Lower lobe of right lung (tissue), 2 donors: ENCODE measurements around the gene CCDC8. TPM values are rescaled to one million over a fixed set of nuclear protein-coding genes. Genes with fewer than 3 reads are reported as not detected.
A peak's percentile ranks its signal among the peaks of the same experiment; 100 is the strongest.

Experiments
- ATAC-seq, 2 donors: fragments of 200-7000 bp; cut with Tn5 transposase; one replicate each; pipeline ENCODE4 v1.9.1; 2020 to 2022; ENCODE audit warnings: mild to moderate bottlenecking in 2 of 2, moderate library complexity in 2 of 2
- DNase-seq: peaks from one replicate; pipeline ENCODE4 v3.0.0-alpha.2; 2020
- H3K27ac ChIP-seq: fragments of 200-600 bp; one replicate; pipeline ENCODE4 v1.8.0; 2022
- H3K27me3 ChIP-seq: fragments of 200-600 bp; one replicate; pipeline ENCODE4 v1.8.0; 2022; ENCODE audit warnings: low read depth
- H3K36me3 ChIP-seq: fragments of 200-600 bp; one replicate; pipeline ENCODE4 v1.8.0; 2022; ENCODE audit warnings: mild to moderate bottlenecking
- H3K4me1 ChIP-seq: fragments of 200-600 bp; one replicate; pipeline ENCODE4 v1.8.0; 2022
- H3K4me3 ChIP-seq: fragments of 200-600 bp; one replicate; pipeline ENCODE4 v1.8.0; 2022; ENCODE audit warnings: mild to moderate bottlenecking
- H3K9me3 ChIP-seq: fragments of 200-600 bp; one replicate; pipeline ENCODE4 v1.8.0; 2022
- CTCF ChIP-seq: fragments of 200-600 bp; IDR thresholded peaks from one replicate; pipeline ENCODE4 v1.8.0; 2022; ENCODE audit warnings: antibody characterized with exemption, mild to moderate bottlenecking
- intact Hi-C: fragments of 100-400 bp; cut with DNase I; formaldehyde crosslinking; loops from one replicate; pipeline ENCODE4 v1.11.0; 2022
- total RNA-seq: library from RNA; stranded (reverse); fragmentation: NEBNext Ultra II Directional; extraction: Animal tissue kit (Norgen Biotek cat#: 25700); gene quantifications from one replicate; pipeline ENCODE4 v1.2.1, GENCODE V29; 2021
- donor health status: DM: no; HTN: yes; CAD: no; lungs with severe emphysema.

The CCDC8 gene
- total RNA-seq, 1 donor from 2014 or later: 9.1 TPM

GRCh38 chr19:46386151-46386550 lies 27.2 kb downstream of the CCDC8 start:
- Histone ChIP-seq H3K9me3 (no peaks in the 10 kb centered on the region), H3K27me3 (no peaks in the 10 kb centered on the region), H3K36me3 (peaks cover 95% of the 10 kb centered on the region), H3K27ac (no peak overlapping the region), H3K4me1 (no peaks in the 10 kb centered on the region), H3K4me3 (no peak overlapping the region)
- no peak for TF ChIP-seq CTCF
- DNase-seq (peak; percentile 28), ATAC-seq (no peak)
- intact Hi-C loops: no loop called here

GRCh38 chr19:46385636-46386035 lies 27.7 kb downstream of the CCDC8 start:
- peak; percentile 30 for DNase-seq
- peaks cover 93% of the 10 kb centered on the region for H3K36me3 ChIP-seq

GRCh38 chr19:46384396-46384795 lies 29.0 kb downstream of the CCDC8 start:
- H3K27me3 ChIP-seq: no peaks in the 10 kb centered on the region
- no peaks in the 10 kb centered on the region for H3K9me3 ChIP-seq
- ATAC-seq (no peak), DNase-seq (peak; percentile 21)
- H3K4me3 ChIP-seq: no peak overlapping the region
- intact Hi-C loops: no loop called here
- H3K36me3 ChIP-seq: peaks cover 93% of the 10 kb centered on the region
- TF ChIP-seq CTCF: no peak
- no peaks in the 10 kb centered on the region for H3K4me1 ChIP-seq
- H3K27ac ChIP-seq: no peak overlapping the region

More at GRCh38 chr19:46385636-46386035, 27.7 kb downstream of the CCDC8 start:
- Histone ChIP-seq H3K4me1 (no peaks in the 10 kb centered on the region), H3K4me3 (no peak overlapping the region), H3K27ac (no peak overlapping the region), H3K27me3 (no peaks in the 10 kb centered on the region), H3K9me3 (no peaks in the 10 kb centered on the region)
- no peak for TF ChIP-seq CTCF
- ATAC-seq: no peak
- intact Hi-C loops: no loop called here

GRCh38 chr19:46383846-46384245 lies 29.5 kb downstream of the CCDC8 start:
- Histone ChIP-seq H3K27ac (no peak overlapping the region), H3K4me1 (no peaks in the 10 kb centered on the region), H3K36me3 (peaks cover 95% of the 10 kb centered on the region), H3K4me3 (no peak overlapping the region), H3K27me3 (no peaks in the 10 kb centered on the region), H3K9me3 (no peaks in the 10 kb centered on the region)
- no peak for TF ChIP-seq CTCF
- peak; percentile 18 for DNase-seq
- intact Hi-C loops: no loop called here
- no peak for ATAC-seq

- intact Hi-C loops: no loop called here
- H3K36me3 ChIP-seq: peaks cover 94% of the 10 kb centered on the region
- ATAC-seq: peak; percentile 9 to 18
These were observed 30.1 kb downstream of the CCDC8 start for GRCh38 chr19:46383171-46383815.

More at GRCh38 chr19:46383171-46383815, 30.1 kb downstream of the CCDC8 start:
- DNase-seq: peak; percentile 10
- H3K27ac ChIP-seq: no peak overlapping the region
- H3K4me3 ChIP-seq: no peak overlapping the region
- no peaks in the 10 kb centered on the region for H3K9me3 ChIP-seq
- no peaks in the 10 kb centered on the region for H3K27me3 ChIP-seq
- TF ChIP-seq CTCF: no peak
- H3K4me1 ChIP-seq: no peaks in the 10 kb centered on the region
